Panc1 (cell line): Measurements from ENCODE around the gene MYO7B.

Experiments used
- CTCF ChIP-seq: fragments of 450-650 bp; IDR thresholded peaks from 2 replicates; pipeline ENCODE4 v1.5.1; 2017; ENCODE audit warnings: mild to moderate bottlenecking
- POLR2AphosphoS5 ChIP-seq: IDR thresholded peaks from 2 replicates; pipeline ENCODE4 v1.6.1; 2012; ENCODE audit warnings: mild to moderate bottlenecking, low read depth, low read length, moderate library complexity

- TF ChIP-seq CTCF (no peak), POLR2AphosphoS5 (no peak)
These were observed 94.2 kb downstream of the MYO7B start for GRCh38 chr2:127629637-127630036.
